Measurements from ENCODE around the gene HSF5. TPM values are rescaled to one million over a fixed set of nuclear protein-coding genes. Genes with fewer than 3 reads are reported as not detected.
"Not testable (repeated sequence)": the region's sequence is repeated elsewhere in the genome, so short reads cannot be mapped to it uniquely, and the experiment has no call there.

HSF5 gene
- total RNA-seq, 4 donors from 2014 or later: not detected

DNA sequence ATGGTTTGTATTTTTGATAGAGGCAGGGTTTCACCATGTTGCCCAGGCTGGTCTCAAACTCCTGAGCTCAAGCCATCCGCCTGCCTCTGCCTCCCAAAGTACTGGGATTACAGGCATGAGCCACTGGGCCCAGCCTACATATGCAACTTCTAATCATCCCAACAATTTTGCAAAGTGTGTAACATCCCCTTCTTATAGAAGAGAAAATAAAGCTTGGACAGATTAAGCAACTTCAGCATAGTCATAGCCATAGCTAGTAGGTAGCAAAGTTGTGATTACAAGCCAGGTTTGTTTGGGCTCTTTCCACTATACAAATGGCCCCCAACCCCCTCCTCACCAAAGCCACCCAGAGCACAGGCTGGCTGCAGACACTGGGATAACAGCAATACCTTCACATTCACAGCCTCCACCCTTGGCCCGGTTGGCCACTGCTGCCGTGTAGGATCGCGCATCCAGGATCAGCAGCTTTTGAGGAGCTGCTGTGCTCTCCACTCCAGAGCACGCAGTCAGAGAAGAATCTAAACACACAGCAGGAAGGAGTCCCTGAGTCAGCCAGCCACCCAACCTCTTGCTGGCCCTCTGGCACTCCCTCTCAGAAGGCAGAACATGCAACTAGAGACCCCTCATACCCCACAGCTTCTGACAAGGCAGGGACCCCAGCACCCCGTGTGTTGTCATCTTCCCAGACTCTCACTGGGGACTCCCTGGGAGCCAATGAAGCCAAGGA is 18.3 kb upstream of the HSF5 start:
- H3K27ac ChIP-seq: no peak overlapping the region
- in situ Hi-C loops (cut with MboI; ENCODE audit: low sequenced_read_pairs in 4 of 4): loop anchor here in 2 of 4 donors (25.0 kb wide), 2 partner anchors 156 to 506 kb away; no protein-coding TSS in a partner anchor
- peaks cover 0 to 97% of the 10 kb centered on the region in 2 donors for H3K36me3 ChIP-seq

DNA sequence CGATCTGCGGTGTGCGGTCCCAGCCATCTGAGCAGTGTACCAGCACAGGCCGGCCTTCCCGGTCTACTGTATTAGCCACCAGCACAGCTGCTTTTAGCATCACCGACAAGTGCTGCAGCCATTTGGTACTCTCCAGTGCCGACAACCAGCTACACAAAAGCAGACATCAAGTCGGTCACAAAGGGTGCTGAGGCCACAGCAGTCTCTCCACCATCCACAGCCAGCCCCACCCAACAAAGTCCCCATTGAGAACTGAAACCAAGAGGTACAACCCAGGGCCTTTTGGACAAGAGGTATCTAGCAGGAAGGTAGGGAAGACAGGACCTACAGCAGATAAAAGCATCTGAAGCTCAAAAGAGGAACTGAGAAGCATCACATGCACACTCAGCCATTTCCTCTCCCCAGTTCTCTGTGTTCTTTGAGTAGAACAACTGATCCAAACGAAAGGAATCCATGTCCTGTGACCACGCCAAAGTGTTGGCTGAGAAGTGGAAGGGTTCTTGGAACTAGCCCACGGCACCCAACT is 16.7 kb upstream of the HSF5 start:
- Histone ChIP-seq H3K27ac (no peak overlapping the region), H3K4me1 (no peaks in the 10 kb centered on the region), H3K27me3 (no peaks in the 10 kb centered on the region), H3K9me3 (no peaks in the 10 kb centered on the region), H3K36me3 (peaks cover 0 to 97% of the 10 kb centered on the region in 2 donors), H3K4me3 (no peak overlapping the region)
- ATAC-seq (no peak), DNase-seq (no peak)
- TF ChIP-seq, protein P1, sequence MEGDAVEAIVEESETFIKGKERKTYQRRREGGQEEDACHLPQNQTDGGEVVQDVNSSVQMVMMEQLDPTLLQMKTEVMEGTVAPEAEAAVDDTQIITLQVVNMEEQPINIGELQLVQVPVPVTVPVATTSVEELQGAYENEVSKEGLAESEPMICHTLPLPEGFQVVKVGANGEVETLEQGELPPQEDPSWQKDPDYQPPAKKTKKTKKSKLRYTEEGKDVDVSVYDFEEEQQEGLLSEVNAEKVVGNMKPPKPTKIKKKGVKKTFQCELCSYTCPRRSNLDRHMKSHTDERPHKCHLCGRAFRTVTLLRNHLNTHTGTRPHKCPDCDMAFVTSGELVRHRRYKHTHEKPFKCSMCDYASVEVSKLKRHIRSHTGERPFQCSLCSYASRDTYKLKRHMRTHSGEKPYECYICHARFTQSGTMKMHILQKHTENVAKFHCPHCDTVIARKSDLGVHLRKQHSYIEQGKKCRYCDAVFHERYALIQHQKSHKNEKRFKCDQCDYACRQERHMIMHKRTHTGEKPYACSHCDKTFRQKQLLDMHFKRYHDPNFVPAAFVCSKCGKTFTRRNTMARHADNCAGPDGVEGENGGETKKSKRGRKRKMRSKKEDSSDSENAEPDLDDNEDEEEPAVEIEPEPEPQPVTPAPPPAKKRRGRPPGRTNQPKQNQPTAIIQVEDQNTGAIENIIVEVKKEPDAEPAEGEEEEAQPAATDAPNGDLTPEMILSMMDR (IDR thresholded peaks at IDR 0.05 in 4 of 5, conservative IDR thresholded peaks at IDR 0.05 in 1 of 5): no peak
- TF ChIP-seq POLR2A (IDR thresholded peaks at IDR 0.05): no peak
- intact Hi-C loops (cut with DNase I; ENCODE audit: low total_unique reads) (no loop called here), in situ Hi-C loops (cut with MboI; ENCODE audit: low sequenced_read_pairs in 4 of 4) (loop anchor here in 2 of 4 donors (25.0 kb wide), 2 partner anchors 157 to 507 kb away; no protein-coding TSS in a partner anchor)

More for the DNA sequence above, 18.3 kb upstream of the HSF5 start:
- ATAC-seq: no peak
- H3K4me1 ChIP-seq: no peaks in the 10 kb centered on the region
- H3K4me3 ChIP-seq: no peak overlapping the region
- DNase-seq: no peak
- no peaks in the 10 kb centered on the region for H3K9me3 ChIP-seq
- H3K27me3 ChIP-seq: no peaks in the 10 kb centered on the region
- intact Hi-C loops (cut with DNase I; ENCODE audit: low total_unique reads): no loop called here
- TF ChIP-seq, protein P1 (IDR thresholded peaks at IDR 0.05 in 4 of 5, conservative IDR thresholded peaks at IDR 0.05 in 1 of 5): no peak
- TF ChIP-seq POLR2A (IDR thresholded peaks at IDR 0.05): no peak

DNA sequence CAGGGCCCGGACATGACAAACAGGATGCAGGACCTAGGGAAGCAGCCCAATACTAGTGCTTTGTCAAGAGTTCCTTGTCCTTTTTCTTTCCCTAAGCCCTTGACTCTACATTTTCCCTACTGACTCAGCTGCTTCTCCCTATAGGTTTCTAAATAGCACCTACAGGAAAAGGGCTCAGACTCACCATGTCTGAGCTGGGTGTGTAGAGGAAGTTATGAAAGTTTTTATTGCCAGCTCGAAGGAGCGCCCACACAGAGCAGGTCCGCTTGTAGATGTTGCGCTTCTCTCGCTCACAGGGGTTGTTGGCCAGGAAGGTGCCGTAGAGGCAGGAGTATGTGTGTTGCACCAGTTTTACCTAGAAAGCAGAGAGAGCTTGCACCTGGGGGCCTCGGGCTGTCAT is 15.7 kb upstream of the HSF5 start:
- intact Hi-C loops (cut with DNase I; ENCODE audit: low total_unique reads) (no loop called here), in situ Hi-C loops (cut with MboI; ENCODE audit: low sequenced_read_pairs in 4 of 4) (loop anchor here in 2 of 4 donors (25.0 kb wide), 2 partner anchors 158 to 508 kb away; no protein-coding TSS in a partner anchor)
- Histone ChIP-seq H3K27ac (no peak overlapping the region), H3K9me3 (no peaks in the 10 kb centered on the region), H3K4me3 (no peak overlapping the region), H3K36me3 (peaks cover 0 to 96% of the 10 kb centered on the region in 2 donors), H3K4me1 (no peaks in the 10 kb centered on the region), H3K27me3 (no peaks in the 10 kb centered on the region)
- no peak for ATAC-seq
- TF ChIP-seq, protein P1 (IDR thresholded peaks at IDR 0.05 in 4 of 5, conservative IDR thresholded peaks at IDR 0.05 in 1 of 5): no peak
- no peak for TF ChIP-seq POLR2A (IDR thresholded peaks at IDR 0.05)
- no peak for DNase-seq

DNA sequence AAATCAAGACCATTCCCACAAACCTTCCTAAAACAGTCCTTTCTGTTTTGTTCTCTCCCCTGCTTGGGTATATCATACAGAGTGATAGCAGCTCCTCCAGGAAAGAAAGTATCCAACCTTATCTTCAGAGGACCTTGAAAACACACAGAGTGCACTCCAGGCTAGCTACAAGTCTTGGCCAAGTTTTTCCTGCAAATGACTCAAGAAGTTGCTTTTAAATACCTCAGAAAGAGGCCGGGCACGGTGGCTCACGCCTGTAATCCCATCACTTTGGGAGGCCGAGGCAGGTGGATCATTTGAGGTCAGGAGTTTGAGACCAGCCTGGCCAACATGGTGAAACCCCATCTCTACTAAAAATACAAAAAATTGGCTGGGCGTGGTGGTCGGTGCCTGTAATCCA is 14.9 kb upstream of the HSF5 start:
- H3K27ac ChIP-seq; H3K4me3 ChIP-seq; intact Hi-C loops (cut with DNase I; ENCODE audit: low total_unique reads); H3K4me1 ChIP-seq; DNase-seq; H3K9me3 ChIP-seq; H3K27me3 ChIP-seq; ATAC-seq: not testable (repeated sequence)
- peaks cover 0 to 89% of the 10 kb centered on the region in 2 donors for H3K36me3 ChIP-seq
- in situ Hi-C loops (cut with MboI; ENCODE audit: low sequenced_read_pairs in 4 of 4): loop anchor here in 2 of 4 donors (25.0 kb wide), 2 partner anchors 159 to 509 kb away; no protein-coding TSS in a partner anchor

DNA sequence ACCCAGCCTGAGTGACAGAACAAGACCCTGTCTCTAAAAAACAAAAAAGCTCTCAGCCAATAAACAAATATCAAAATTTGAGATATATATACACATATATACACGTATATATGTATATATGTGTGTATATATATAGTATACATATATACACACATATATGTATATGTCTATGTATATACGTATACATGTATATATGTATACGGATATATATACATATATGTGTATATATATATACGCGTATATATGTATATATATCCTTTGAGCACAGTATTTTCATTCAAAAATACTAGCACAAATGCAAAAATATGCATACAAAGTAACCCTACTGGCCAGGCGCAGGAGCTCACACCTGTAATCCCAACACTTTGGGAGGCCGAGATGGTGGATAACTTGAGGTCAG is 13.2 kb upstream of the HSF5 start:
- Histone ChIP-seq H3K36me3 (peaks cover 0 to 89% of the 10 kb centered on the region in 2 donors), H3K4me1 (no peaks in the 10 kb centered on the region), H3K27me3 (no peaks in the 10 kb centered on the region), H3K27ac (no peak overlapping the region), H3K4me3 (no peak overlapping the region), H3K9me3 (no peaks in the 10 kb centered on the region)
- no peak for ATAC-seq
- intact Hi-C loops (cut with DNase I; ENCODE audit: low total_unique reads): no loop called here
- in situ Hi-C loops (cut with MboI; ENCODE audit: low sequenced_read_pairs in 4 of 4): loop anchor here in 2 of 4 donors (25.0 kb wide), 2 partner anchors 161 to 511 kb away; no protein-coding TSS in a partner anchor
- TF ChIP-seq, protein P1 (IDR thresholded peaks at IDR 0.05 in 4 of 5, conservative IDR thresholded peaks at IDR 0.05 in 1 of 5): no peak
- TF ChIP-seq POLR2A (IDR thresholded peaks at IDR 0.05): no peak
- DNase-seq: no peak
